Measurements from ENCODE around the gene OR2L3. TPM values are rescaled to one million over a fixed set of nuclear protein-coding genes. Genes with fewer than 3 reads are reported as not detected.

The OR2L3 gene
- total RNA-seq, 4 donors from 2014 or later = 0.06 TPM; not detected in 3

- no peak overlapping the region for H3K4me3 ChIP-seq (ENCODE audit: low read depth, poor library complexity, severe bottlenecking)
- TF ChIP-seq POLR2A (IDR thresholded peaks at IDR 0.05) (no peak), CTCF (IDR thresholded peaks at IDR 0.05) (no peak)
- DNase-seq (ENCODE audit: low spot score in 2 of 2) = no peak
- intact Hi-C loops (cut with DNase I; ENCODE audit: low total_unique reads) = no loop called here
- WGBS, 2 donors = 77 to 81% methylated on average over 5 of the region's 5 CpGs
Measured at GRCh38 chr1:248111157-248111556, 64.5 kb downstream of the OR2L3 start.

Other genes with a start within 250 kb of the OR2L3 start
- not detected for gene OR14A16, start 222.7 kb upstream of the OR2L3 start, total RNA-seq
- not detected for gene OR11L1, start 204.9 kb upstream of the OR2L3 start, total RNA-seq
- gene TRIM58, start 189.6 kb upstream of the OR2L3 start, total RNA-seq = 1 to 10 TPM in 2 of 4 donors, under 1 TPM in 2; 0.29 to 8.6 (median 2.0) TPM
- gene OR2W3, start 151.2 kb upstream of the OR2L3 start, total RNA-seq = 1 to 10 TPM in 1 of 4 donors, under 1 TPM in 1, not detected in 2; 0.36 to 2.6 TPM
- gene OR2T8, start 126.6 kb upstream of the OR2L3 start, total RNA-seq = 1 to 10 TPM in 1 of 4 donors, not detected in 3; 4.3 TPM
- gene OR2AJ1, start 121.9 kb upstream of the OR2L3 start, total RNA-seq = not detected
- gene OR2L8, start 98.0 kb upstream of the OR2L3 start, total RNA-seq = not detected
- gene OR2AK2, start 81.6 kb upstream of the OR2L3 start, total RNA-seq = not detected
- not detected for gene OR2L5, start 33.2 kb upstream of the OR2L3 start, total RNA-seq
- not detected for gene OR2L2, start 16.8 kb upstream of the OR2L3 start, total RNA-seq
- gene OR2L13, start 48.3 kb downstream of the OR2L3 start, total RNA-seq = not detected
- gene OR2M5, start 98.3 kb downstream of the OR2L3 start, total RNA-seq = not detected
- gene OR2M2, start 128.0 kb downstream of the OR2L3 start, total RNA-seq = not detected
- gene OR2M3, start 150.4 kb downstream of the OR2L3 start, total RNA-seq = not detected
- not detected for gene OR2M4, start 184.6 kb downstream of the OR2L3 start, total RNA-seq
- not detected for gene OR2T33, start 231.1 kb downstream of the OR2L3 start, total RNA-seq